K562 (cell line): Measurements from ENCODE around the gene SEC61A2. TPM values are rescaled to one million over a fixed set of nuclear protein-coding genes. Genes with fewer than 3 reads are reported as not detected.
A peak's percentile ranks its signal among the peaks of the same experiment; 100 is the strongest.

Experiments
- ARNT ChIP-seq, 2 experiments: fragments of 450-650 bp; IDR thresholded peaks; 2 replicates each; pipeline ENCODE4 v1.6.1; 2016; ENCODE audit warnings: mild to moderate bottlenecking in 1 of 2
- ATF1 ChIP-seq, 2 experiments: fragments of 450-650 bp in 1 of 2; IDR thresholded peaks; 2 replicates each; pipeline ENCODE4 v1.6.1; 2016; ENCODE audit warnings: missing compliant biosample characterization in 1 of 2, missing genetic modification characterization in 1 of 2
- CBX3 ChIP-seq, 2 experiments: IDR thresholded peaks; 1 replicate in 1 of 2; 2 replicates in 1 of 2; pipeline ENCODE4 v1.6.1; 2012; ENCODE audit warnings: inconsistent platforms in 2 of 2, low read length in 2 of 2, borderline replicate concordance in 1 of 2, control low read depth in 1 of 2
- CBX5 ChIP-seq: IDR thresholded peaks from 2 replicates; pipeline ENCODE4 v1.6.1; 2014; ENCODE audit warnings: low read depth, borderline replicate concordance
- CC2D1A ChIP-seq: fragments of 450-650 bp; IDR thresholded peaks from 2 replicates; pipeline ENCODE4 v1.6.1; 2017; ENCODE audit warnings: mild to moderate bottlenecking
- DMBX1 ChIP-seq: fragments of 250-450 bp; sonication (Bioruptor Pico); IDR thresholded peaks from 2 replicates; pipeline ENCODE4 v1.8.0; 2022; ENCODE audit warnings: inconsistent platforms, mild to moderate bottlenecking, moderate library complexity, borderline replicate concordance
- DPF2 ChIP-seq: fragments of 450-650 bp; IDR thresholded peaks from 2 replicates; pipeline ENCODE4 v1.6.1; 2016
- ELF1 ChIP-seq: fragments of 200-800 bp; sonication (Bioruptor generic); IDR thresholded peaks from 2 replicates; pipeline ENCODE4 v1.6.1; 2016; ENCODE audit warnings: missing genetic modification characterization, missing compliant biosample characterization
- JUN ChIP-seq, 2 experiments: sonication (generic) in 1 of 2; formaldehyde crosslinking in 1 of 2; IDR thresholded peaks; 2 replicates each; pipeline versions ENCODE4 v1.6.1 to v1.8.0; 2012 to 2022; ENCODE audit warnings: borderline replicate concordance in 2 of 2, mild to moderate bottlenecking in 2 of 2, improper control_type of control experiment in 1 of 2, low read depth in 1 of 2, low read length in 1 of 2, missing genetic modification reagents in 1 of 2
- MBD2 ChIP-seq: sonication (generic); IDR thresholded peaks from 2 replicates; pipeline ENCODE4 v1.6.1; 2016; ENCODE audit warnings: low read depth, borderline replicate concordance
- MCM3 ChIP-seq: fragments of 450-650 bp; IDR thresholded peaks from 2 replicates; pipeline ENCODE4 v1.6.1; 2016
- MEIS2 ChIP-seq: fragments of 450-650 bp; IDR thresholded peaks from 2 replicates; pipeline ENCODE4 v1.6.1; 2014; ENCODE audit warnings: mild to moderate bottlenecking; ENCODE audit not compliant: partially characterized antibody
- MYNN ChIP-seq, 2 experiments: sonication (generic); formaldehyde crosslinking in 1 of 2; IDR thresholded peaks; 2 replicates each; pipeline versions ENCODE4 v1.5.0 to v1.6.1; 2016 to 2020; ENCODE audit warnings: antibody characterized with exemption in 1 of 2, missing genetic modification reagents in 1 of 2
- NFE2L1 ChIP-seq: fragments of 450-650 bp; IDR thresholded peaks from 2 replicates; pipeline ENCODE4 v1.6.1; 2016; ENCODE audit warnings: missing genetic modification characterization, low read depth, mild to moderate bottlenecking, missing compliant biosample characterization, moderate library complexity, borderline replicate concordance
- RCOR1 ChIP-seq, 2 experiments: IDR thresholded peaks; 2 replicates each; pipeline ENCODE4 v1.6.1; 2012; ENCODE audit warnings: low read depth in 2 of 2, low read length in 2 of 2, borderline replicate concordance in 1 of 2, improper control_type of control experiment in 1 of 2
- SP2 ChIP-seq: IDR thresholded peaks from 2 replicates; pipeline ENCODE4 v1.6.1; 2011; ENCODE audit warnings: mild to moderate bottlenecking, low read depth, low read length, moderate library complexity; ENCODE audit not compliant: poor library complexity, severe bottlenecking; ENCODE audit errors: extremely low read depth
- SRSF7 ChIP-seq: fragments of 200-400 bp; formaldehyde crosslinking; optimal IDR thresholded peaks from 2 replicates; pipeline ENCODE3; 2017; ENCODE audit warnings: mild to moderate bottlenecking, low read depth, low read length
- TAL1 ChIP-seq: fragments of 450-650 bp; IDR thresholded peaks from 2 replicates; pipeline ENCODE4 v1.6.1; 2016; ENCODE audit warnings: mild to moderate bottlenecking
- TCF3 ChIP-seq: sonication (generic); formaldehyde crosslinking; IDR thresholded peaks from 2 replicates; pipeline ENCODE4 v1.4.0; 2020; ENCODE audit warnings: mild to moderate bottlenecking, missing genetic modification reagents
- TFAM ChIP-seq: fragments of 250-450 bp; sonication (Bioruptor Pico); conservative IDR thresholded peaks from 2 replicates; pipeline ENCODE4 v1.5.0; 2021; ENCODE audit warnings: mild to moderate bottlenecking, moderate library complexity
- TRIM24 ChIP-seq, 2 experiments: fragments of 450-650 bp; IDR thresholded peaks; 2 replicates each; pipeline ENCODE4 v1.6.1; 2016
- ZNF12 ChIP-seq: sonication (generic); formaldehyde crosslinking; IDR thresholded peaks from 2 replicates; pipeline ENCODE4 v1.4.0; 2020; ENCODE audit warnings: mild to moderate bottlenecking, missing genetic modification reagents
- polyA plus RNA-seq, 8 experiments: library from polyadenylated mRNA; depleted of rRNA in 4 of 8; stranded (reverse) in 5 of 8; unstranded in 3 of 8; fragments of >200 nt; fragmentation: Nextera tagmentation in 2 of 8; fragmentation: Illumina TruSeq in 1 of 8; extraction: Ambion mirVana in 2 of 8; extraction: Trizol in 1 of 8; gene quantifications; 2 replicates each; pipeline versions ENCODE4 v1.2.1 to v1.2.3, GENCODE V29; 2011 to 2014; ENCODE audit warnings: inconsistent platforms in 1 of 8, missing spikeins in 1 of 8
- total RNA-seq, 7 experiments: library from RNA; depleted of rRNA in 6 of 7; stranded (reverse); fragments of >200 nt in 6 of 7; fragmentation: Illumina TruSeq in 2 of 7; extraction: Trizol in 2 of 7; gene quantifications; 2 replicates each; pipeline versions ENCODE4 v1.2.1 to v1.2.3, GENCODE V29; 2011 to 2021; ENCODE audit warnings: low replicate concordance in 1 of 7
- TF ChIP-seq, protein P1 (sequence below): sonication (generic); formaldehyde crosslinking; IDR thresholded peaks from 2 replicates; pipeline ENCODE4 v1.8.0; 2023; ENCODE audit warnings: missing genetic modification reagents, mild to moderate bottlenecking, borderline replicate concordance
- TF ChIP-seq, protein P2 (sequence below): fragments of 450-650 bp; IDR thresholded peaks from 2 replicates; pipeline ENCODE4 v1.6.1; 2016

Gene SEC61A2
- total and polyA plus RNA-seq, 9 of the 15 experiments (the other 6 are each of a cell fraction or from before 2014, with no cell fraction given), result 1.2 to 9.7 (median 3.9) TPM

DNA sequence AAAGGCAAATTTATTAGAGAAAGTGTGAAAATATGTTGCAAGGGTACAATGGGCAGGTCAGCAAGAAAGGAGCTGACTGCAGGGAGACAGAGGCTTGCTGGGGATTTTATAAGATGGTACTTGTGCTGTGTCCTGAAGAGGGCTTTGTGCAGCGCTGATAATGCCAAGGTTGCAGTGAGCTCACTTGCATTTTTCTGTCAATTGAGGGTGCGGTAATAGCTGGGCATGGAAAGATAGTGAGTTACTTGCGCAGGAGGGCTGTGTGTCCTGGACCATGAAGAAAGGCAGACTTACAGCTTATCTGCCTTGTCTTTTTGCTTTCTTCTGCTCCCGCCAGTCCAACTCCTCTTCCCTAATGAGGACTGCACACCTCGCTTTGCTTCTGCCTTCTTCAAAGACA lies 79.0 kb downstream of the SEC61A2 start (continued):
- TF ChIP-seq, protein P1, sequence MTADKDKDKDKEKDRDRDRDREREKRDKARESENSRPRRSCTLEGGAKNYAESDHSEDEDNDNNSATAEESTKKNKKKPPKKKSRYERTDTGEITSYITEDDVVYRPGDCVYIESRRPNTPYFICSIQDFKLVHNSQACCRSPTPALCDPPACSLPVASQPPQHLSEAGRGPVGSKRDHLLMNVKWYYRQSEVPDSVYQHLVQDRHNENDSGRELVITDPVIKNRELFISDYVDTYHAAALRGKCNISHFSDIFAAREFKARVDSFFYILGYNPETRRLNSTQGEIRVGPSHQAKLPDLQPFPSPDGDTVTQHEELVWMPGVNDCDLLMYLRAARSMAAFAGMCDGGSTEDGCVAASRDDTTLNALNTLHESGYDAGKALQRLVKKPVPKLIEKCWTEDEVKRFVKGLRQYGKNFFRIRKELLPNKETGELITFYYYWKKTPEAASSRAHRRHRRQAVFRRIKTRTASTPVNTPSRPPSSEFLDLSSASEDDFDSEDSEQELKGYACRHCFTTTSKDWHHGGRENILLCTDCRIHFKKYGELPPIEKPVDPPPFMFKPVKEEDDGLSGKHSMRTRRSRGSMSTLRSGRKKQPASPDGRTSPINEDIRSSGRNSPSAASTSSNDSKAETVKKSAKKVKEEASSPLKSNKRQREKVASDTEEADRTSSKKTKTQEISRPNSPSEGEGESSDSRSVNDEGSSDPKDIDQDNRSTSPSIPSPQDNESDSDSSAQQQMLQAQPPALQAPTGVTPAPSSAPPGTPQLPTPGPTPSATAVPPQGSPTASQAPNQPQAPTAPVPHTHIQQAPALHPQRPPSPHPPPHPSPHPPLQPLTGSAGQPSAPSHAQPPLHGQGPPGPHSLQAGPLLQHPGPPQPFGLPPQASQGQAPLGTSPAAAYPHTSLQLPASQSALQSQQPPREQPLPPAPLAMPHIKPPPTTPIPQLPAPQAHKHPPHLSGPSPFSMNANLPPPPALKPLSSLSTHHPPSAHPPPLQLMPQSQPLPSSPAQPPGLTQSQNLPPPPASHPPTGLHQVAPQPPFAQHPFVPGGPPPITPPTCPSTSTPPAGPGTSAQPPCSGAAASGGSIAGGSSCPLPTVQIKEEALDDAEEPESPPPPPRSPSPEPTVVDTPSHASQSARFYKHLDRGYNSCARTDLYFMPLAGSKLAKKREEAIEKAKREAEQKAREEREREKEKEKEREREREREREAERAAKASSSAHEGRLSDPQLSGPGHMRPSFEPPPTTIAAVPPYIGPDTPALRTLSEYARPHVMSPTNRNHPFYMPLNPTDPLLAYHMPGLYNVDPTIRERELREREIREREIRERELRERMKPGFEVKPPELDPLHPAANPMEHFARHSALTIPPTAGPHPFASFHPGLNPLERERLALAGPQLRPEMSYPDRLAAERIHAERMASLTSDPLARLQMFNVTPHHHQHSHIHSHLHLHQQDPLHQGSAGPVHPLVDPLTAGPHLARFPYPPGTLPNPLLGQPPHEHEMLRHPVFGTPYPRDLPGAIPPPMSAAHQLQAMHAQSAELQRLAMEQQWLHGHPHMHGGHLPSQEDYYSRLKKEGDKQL, result no peak
- TF ChIP-seq CBX3 (IDR thresholded peaks at IDR 0.05; ENCODE audit: borderline replicate concordance in 1 of 2, low read length in 2 of 2), result peak in 1 of 2 experiments; percentile 39; a peak in 1 of 3 replicates
- 0 out of 2 replicates have a peak, but pooled peaks have one; percentile 59 for TF ChIP-seq CBX5
- peak; percentile 93 for TF ChIP-seq DPF2
- TF ChIP-seq SP2, result no peak
- no peak for TF ChIP-seq SRSF7
- TF ChIP-seq ARNT (IDR thresholded peaks at IDR 0.05), result 0 out of 4 replicates have a peak, but pooled peaks of 1 of the 2 experiments have one; percentile 19
- TF ChIP-seq MCM3, result no peak
- TF ChIP-seq TCF3 (CRISPR knock-in tag), result peak; percentile 94
- peak; percentile 54; the same call in 1 of the 2 replicates for TF ChIP-seq MYNN (IDR thresholded peaks at IDR 0.05)
- TF ChIP-seq MYNN (CRISPR knock-in tag; IDR thresholded peaks at IDR 0.05), result no peak
- TF ChIP-seq TRIM24 (IDR thresholded peaks at IDR 0.05), result peak; percentile 78 to 83
- no peak for TF ChIP-seq DMBX1
- no peak for TF ChIP-seq ZNF12 (CRISPR knock-in tag)
- peak; percentile 15; the same call in 1 of the 2 replicates for TF ChIP-seq CC2D1A
- TF ChIP-seq JUN (IDR thresholded peaks at IDR 0.05; ENCODE audit: borderline replicate concordance, low read depth, low read length), result no peak
- TF ChIP-seq JUN (CRISPR knock-in tag; IDR thresholded peaks at IDR 0.05; ENCODE audit: borderline replicate concordance), result no peak
- no peak for TF ChIP-seq ATF1 (CRISPR knock-in tag; IDR thresholded peaks at IDR 0.05)
- TF ChIP-seq ATF1 (tag; IDR thresholded peaks at IDR 0.05), result 0 out of 2 replicates have a peak, but pooled peaks have one; percentile 19
- TF ChIP-seq RCOR1 (IDR thresholded peaks at IDR 0.05; ENCODE audit: borderline replicate concordance in 1 of 2, low read depth in 2 of 2, low read length in 2 of 2), result 0 out of 4 replicates have a peak, but pooled peaks of 1 of the 2 experiments have one; percentile 53
- TF ChIP-seq TFAM (CRISPR knock-in tag), result no peak
- TF ChIP-seq, protein P2, sequence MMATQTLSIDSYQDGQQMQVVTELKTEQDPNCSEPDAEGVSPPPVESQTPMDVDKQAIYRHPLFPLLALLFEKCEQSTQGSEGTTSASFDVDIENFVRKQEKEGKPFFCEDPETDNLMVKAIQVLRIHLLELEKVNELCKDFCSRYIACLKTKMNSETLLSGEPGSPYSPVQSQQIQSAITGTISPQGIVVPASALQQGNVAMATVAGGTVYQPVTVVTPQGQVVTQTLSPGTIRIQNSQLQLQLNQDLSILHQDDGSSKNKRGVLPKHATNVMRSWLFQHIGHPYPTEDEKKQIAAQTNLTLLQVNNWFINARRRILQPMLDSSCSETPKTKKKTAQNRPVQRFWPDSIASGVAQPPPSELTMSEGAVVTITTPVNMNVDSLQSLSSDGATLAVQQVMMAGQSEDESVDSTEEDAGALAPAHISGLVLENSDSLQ, result peak; percentile 17; the same call in 1 of the 2 replicates
- no peak for TF ChIP-seq ELF1
- peak; percentile 51 for TF ChIP-seq MEIS2
- TF ChIP-seq TAL1, result peak; percentile 86
- 0 out of 2 replicates have a peak, but pooled peaks have one; percentile 30 for TF ChIP-seq MBD2
- no peak for TF ChIP-seq NFE2L1
